ENCODE measurements around the gene FYB2. TPM values are rescaled to one million over a fixed set of nuclear protein-coding genes. Genes with fewer than 3 reads are reported as not detected.

FYB2 gene
- total and polyA plus RNA-seq, 10 of the 15 experiments (the other 5 are each of a cell fraction or from before 2014, with no cell fraction given) = 0.04 to 0.16 (median 0.05) TPM; not detected in 4

DNA sequence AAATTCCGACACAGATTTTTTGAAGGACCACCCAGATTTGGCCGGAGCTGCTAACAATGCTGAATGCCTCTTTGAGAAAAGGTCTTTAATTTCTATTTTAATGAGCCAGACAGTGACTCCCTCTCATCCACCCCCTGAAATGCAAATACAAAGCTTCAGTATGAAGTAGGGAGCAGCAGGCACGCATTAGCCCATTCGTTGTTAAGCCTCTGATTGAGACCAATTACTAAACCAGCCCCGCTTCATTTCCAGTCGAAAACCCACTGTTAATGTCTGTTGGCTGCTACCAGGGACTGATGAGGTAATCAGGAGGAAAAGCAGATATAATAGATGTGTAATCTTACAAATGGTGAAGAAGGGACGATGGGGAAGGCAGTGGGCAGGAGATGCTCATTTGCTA lies 30.5 kb upstream of the FYB2 start (continued):
- TF ChIP-seq PKNOX1 (IDR thresholded peaks at IDR 0.05) (no peak), HDAC2 (IDR thresholded peaks at IDR 0.05) (no peak), TCF12 (IDR thresholded peaks at IDR 0.05; ENCODE audit: low read depth, low read length) (no peak), HSF1 (IDR thresholded peaks at IDR 0.05; ENCODE audit: low read depth, low read length) (no peak), BRCA1 (IDR thresholded peaks at IDR 0.05; ENCODE audit: low read depth, low read length) (no peak)
- TF ChIP-seq, protein P1, sequence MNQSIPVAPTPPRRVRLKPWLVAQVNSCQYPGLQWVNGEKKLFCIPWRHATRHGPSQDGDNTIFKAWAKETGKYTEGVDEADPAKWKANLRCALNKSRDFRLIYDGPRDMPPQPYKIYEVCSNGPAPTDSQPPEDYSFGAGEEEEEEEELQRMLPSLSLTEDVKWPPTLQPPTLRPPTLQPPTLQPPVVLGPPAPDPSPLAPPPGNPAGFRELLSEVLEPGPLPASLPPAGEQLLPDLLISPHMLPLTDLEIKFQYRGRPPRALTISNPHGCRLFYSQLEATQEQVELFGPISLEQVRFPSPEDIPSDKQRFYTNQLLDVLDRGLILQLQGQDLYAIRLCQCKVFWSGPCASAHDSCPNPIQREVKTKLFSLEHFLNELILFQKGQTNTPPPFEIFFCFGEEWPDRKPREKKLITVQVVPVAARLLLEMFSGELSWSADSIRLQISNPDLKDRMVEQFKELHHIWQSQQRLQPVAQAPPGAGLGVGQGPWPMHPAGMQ (IDR thresholded peaks at IDR 0.05; ENCODE audit: borderline replicate concordance) = no peak
- TF ChIP-seq, protein P2, sequence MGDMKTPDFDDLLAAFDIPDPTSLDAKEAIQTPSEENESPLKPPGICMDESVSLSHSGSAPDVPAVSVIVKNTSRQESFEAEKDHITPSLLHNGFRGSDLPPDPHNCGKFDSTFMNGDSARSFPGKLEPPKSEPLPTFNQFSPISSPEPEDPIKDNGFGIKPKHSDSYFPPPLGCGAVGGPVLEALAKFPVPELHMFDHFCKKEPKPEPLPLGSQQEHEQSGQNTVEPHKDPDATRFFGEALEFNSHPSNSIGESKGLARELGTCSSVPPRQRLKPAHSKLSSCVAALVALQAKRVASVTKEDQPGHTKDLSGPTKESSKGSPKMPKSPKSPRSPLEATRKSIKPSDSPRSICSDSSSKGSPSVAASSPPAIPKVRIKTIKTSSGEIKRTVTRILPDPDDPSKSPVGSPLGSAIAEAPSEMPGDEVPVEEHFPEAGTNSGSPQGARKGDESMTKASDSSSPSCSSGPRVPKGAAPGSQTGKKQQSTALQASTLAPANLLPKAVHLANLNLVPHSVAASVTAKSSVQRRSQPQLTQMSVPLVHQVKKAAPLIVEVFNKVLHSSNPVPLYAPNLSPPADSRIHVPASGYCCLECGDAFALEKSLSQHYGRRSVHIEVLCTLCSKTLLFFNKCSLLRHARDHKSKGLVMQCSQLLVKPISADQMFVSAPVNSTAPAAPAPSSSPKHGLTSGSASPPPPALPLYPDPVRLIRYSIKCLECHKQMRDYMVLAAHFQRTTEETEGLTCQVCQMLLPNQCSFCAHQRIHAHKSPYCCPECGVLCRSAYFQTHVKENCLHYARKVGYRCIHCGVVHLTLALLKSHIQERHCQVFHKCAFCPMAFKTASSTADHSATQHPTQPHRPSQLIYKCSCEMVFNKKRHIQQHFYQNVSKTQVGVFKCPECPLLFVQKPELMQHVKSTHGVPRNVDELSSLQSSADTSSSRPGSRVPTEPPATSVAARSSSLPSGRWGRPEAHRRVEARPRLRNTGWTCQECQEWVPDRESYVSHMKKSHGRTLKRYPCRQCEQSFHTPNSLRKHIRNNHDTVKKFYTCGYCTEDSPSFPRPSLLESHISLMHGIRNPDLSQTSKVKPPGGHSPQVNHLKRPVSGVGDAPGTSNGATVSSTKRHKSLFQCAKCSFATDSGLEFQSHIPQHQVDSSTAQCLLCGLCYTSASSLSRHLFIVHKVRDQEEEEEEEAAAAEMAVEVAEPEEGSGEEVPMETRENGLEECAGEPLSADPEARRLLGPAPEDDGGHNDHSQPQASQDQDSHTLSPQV (IDR thresholded peaks at IDR 0.05) = no peak

All from GM12878 (cell line).